ENCODE data around the gene SVIL. TPM values are rescaled to one million over a fixed set of nuclear protein-coding genes. Genes with fewer than 3 reads are reported as not detected.

Gene SVIL
- polyA plus RNA-seq, 1 experiment, result 47.9 TPM

DNA sequence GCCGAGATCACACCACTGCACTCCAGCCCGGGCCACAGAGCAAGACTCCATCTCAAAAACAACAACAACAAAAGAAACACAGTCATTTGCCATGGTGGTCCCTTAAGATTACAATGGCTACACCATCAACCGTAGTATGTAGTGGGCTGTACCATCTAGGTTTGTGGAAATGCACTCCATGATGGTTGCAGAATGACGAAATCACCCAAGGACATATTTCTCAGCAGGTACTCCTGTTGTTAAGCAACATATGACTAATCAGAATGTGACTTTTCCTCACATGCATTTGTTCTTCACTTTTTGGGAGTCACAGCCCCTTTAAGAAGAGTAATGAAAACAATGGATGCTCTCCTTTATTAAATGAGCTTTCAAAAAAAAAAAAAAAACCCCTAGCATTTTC is 11.0 kb downstream of the SVIL start:
- CTCF ChIA-PET, result interaction anchor here (1.2 to 1.4 kb wide), 3 partner anchors 13 to 33 kb away, joined by 3 to 5 read pairs (median 3); no protein-coding TSS in a partner anchor
- DNase-seq (ENCODE audit: low read depth, low spot score), result no peak
- Histone ChIP-seq H3K4me3 (ENCODE audit: low read depth, low read length) (no peak overlapping the region), H3K9me3 (ENCODE audit: control insufficient read depth, insufficient read depth, low read length) (no peaks in the 10 kb centered on the region), H3K27me3 (ENCODE audit: control insufficient read depth, insufficient read depth, low read length) (no peaks in the 10 kb centered on the region), H3K27ac (ENCODE audit: low read depth, low read length) (no peak overlapping the region)
- TF ChIP-seq, protein P1, sequence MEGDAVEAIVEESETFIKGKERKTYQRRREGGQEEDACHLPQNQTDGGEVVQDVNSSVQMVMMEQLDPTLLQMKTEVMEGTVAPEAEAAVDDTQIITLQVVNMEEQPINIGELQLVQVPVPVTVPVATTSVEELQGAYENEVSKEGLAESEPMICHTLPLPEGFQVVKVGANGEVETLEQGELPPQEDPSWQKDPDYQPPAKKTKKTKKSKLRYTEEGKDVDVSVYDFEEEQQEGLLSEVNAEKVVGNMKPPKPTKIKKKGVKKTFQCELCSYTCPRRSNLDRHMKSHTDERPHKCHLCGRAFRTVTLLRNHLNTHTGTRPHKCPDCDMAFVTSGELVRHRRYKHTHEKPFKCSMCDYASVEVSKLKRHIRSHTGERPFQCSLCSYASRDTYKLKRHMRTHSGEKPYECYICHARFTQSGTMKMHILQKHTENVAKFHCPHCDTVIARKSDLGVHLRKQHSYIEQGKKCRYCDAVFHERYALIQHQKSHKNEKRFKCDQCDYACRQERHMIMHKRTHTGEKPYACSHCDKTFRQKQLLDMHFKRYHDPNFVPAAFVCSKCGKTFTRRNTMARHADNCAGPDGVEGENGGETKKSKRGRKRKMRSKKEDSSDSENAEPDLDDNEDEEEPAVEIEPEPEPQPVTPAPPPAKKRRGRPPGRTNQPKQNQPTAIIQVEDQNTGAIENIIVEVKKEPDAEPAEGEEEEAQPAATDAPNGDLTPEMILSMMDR (IDR thresholded peaks at IDR 0.05; ENCODE audit: low read depth, low read length), result no peak
- POLR2A ChIA-PET, result no interaction called here

DNA sequence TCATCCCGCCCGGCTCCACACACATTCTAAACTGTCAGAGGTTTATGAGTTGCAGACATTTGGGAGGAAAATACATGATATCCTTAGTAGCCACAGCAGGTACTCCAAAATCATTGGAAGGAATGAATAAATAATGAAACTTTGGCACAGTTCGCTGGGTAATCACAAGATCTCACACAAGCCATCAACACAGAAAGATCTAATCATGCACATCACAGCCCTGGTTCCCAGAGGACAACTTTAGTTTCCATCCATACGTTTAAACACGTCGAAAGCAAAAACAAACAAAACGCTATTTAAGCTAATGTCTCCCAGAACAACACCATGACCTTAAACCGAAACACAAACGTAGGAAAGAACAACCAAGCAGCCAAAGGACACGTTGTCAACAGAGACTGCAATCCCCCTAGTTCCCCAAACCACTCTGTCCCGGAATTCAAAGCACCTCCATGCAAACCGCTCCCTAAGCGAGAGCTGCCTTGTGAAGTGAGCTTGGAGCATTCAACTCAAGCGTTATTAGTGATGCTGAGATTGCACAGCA is 12.3 kb downstream of the SVIL start:
- no peaks in the 10 kb centered on the region for H3K27me3 ChIP-seq (ENCODE audit: control insufficient read depth, insufficient read depth, low read length)
- ChIA-PET POLR2A (no interaction called here), CTCF (interaction anchor here (1.4 kb wide), 1 partner anchor 32 kb away, joined by 3 read pairs; no protein-coding TSS in a partner anchor)
- H3K27ac ChIP-seq (ENCODE audit: low read depth, low read length), result no peak overlapping the region
- no peaks in the 10 kb centered on the region for H3K9me3 ChIP-seq (ENCODE audit: control insufficient read depth, insufficient read depth, low read length)
- no peak overlapping the region for H3K4me3 ChIP-seq (ENCODE audit: low read depth, low read length)
- TF ChIP-seq, protein P1 (IDR thresholded peaks at IDR 0.05; ENCODE audit: low read depth, low read length), result no peak
- DNase-seq (ENCODE audit: low read depth, low spot score), result no peak

DNA sequence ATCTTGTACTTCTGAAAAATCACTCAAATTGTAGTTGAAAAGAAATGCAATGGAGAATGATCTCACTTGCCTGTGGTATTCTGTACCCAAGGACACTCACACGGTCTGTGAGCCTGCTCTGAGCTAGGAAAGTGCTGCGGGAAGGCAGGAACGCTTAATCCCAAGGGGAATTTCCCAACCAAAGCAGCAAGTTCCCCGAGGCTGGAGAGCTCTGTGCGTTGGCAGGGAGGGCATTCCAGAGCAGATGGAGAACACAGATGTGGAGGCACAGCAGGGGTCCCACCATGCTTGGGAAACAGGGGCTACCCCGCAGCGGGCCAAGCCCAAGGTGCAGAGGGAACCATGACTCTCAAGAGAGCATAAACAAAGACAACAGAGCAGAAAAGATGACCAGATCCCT is 13.6 kb downstream of the SVIL start:
- Histone ChIP-seq H3K4me3 (ENCODE audit: low read depth, low read length) (no peak overlapping the region), H3K9me3 (ENCODE audit: control insufficient read depth, insufficient read depth, low read length) (no peaks in the 10 kb centered on the region), H3K27me3 (ENCODE audit: control insufficient read depth, insufficient read depth, low read length) (no peaks in the 10 kb centered on the region), H3K27ac (ENCODE audit: low read depth, low read length) (no peak overlapping the region)
- ChIA-PET CTCF (interaction anchor here (1.4 kb wide), 1 partner anchor 31 kb away, joined by 4 read pairs; no protein-coding TSS in a partner anchor), POLR2A (no interaction called here)
- DNase-seq (ENCODE audit: low read depth, low spot score), result no peak
- TF ChIP-seq, protein P1 (IDR thresholded peaks at IDR 0.05; ENCODE audit: low read depth, low read length), result no peak

DNA sequence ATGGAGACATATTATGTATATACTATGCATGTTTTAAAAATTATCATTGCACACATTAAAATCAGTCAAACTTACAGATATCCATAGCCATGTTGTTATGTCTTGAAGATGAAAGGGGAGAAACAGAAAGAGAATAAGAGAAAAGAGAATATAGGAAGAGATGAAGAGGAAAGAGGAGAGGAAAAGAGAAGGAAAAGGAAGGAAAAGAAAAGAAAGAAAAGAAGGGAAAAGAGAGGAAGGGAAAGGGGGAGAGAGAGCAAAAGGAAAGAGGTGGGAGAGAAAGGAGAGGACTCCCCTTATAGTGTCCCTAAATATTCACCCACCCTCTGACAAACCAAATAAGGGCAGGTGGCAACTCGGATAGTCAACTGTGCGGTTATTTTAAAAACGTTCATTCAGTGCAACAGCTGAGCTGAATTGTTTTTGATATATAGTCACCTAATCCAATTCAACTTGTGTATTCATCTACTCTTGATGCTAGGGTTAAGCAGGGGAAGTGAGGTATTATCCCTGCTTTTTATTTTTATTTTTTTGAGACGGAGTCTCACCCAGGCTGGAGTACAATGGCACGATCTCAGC is 14.6 kb downstream of the SVIL start:
- TF ChIP-seq, protein P1 (IDR thresholded peaks at IDR 0.05; ENCODE audit: low read depth, low read length), result no peak
- no peak overlapping the region for H3K27ac ChIP-seq (ENCODE audit: low read depth, low read length)
- no peaks in the 10 kb centered on the region for H3K27me3 ChIP-seq (ENCODE audit: control insufficient read depth, insufficient read depth, low read length)
- CTCF ChIA-PET, result interaction anchor here (1.4 kb wide), 1 partner anchor 30 kb away, joined by 4 read pairs; no protein-coding TSS in a partner anchor
- POLR2A ChIA-PET, result no interaction called here
- DNase-seq (ENCODE audit: low read depth, low spot score), result no peak
- no peaks in the 10 kb centered on the region for H3K9me3 ChIP-seq (ENCODE audit: control insufficient read depth, insufficient read depth, low read length)
- no peak overlapping the region for H3K4me3 ChIP-seq (ENCODE audit: low read depth, low read length)

DNA sequence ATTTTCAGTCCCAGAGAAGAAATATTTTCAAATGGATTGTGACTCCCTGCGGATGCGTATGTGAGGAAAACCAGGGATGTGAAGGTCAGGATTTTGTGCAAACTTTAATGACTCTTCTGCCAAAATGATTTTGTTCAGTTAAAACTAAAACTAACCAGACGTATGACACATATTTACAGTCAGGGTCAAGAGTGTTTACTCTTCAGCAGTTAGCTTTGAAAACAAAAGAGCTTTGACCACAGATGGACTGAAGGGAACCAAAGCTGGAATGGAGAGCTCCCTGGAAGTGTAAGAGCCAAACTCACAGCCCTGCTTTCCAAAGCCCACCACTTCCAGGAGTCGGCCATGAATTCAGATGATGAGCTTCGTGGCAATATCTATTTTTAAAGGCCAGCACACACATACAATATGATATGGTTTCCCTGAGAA is 15.5 kb downstream of the SVIL start:
- H3K27ac ChIP-seq (ENCODE audit: low read depth, low read length), result peak overlapping the region; percentile 47
- DNase-seq (ENCODE audit: low read depth, low spot score), result peak; percentile 49
- no peaks in the 10 kb centered on the region for H3K27me3 ChIP-seq (ENCODE audit: control insufficient read depth, insufficient read depth, low read length)
- POLR2A ChIA-PET, result interaction anchor here (1.0 to 1.4 kb wide), 2 partner anchors 9 to 40 kb away, joined by 3 to 8 read pairs; no protein-coding TSS in a partner anchor
- no peaks in the 10 kb centered on the region for H3K9me3 ChIP-seq (ENCODE audit: control insufficient read depth, insufficient read depth, low read length)
- TF ChIP-seq, protein P1 (IDR thresholded peaks at IDR 0.05; ENCODE audit: low read depth, low read length), result no peak
- no peak overlapping the region for H3K4me3 ChIP-seq (ENCODE audit: low read depth, low read length)
- CTCF ChIA-PET, result interaction anchor here (0.6 to 1.9 kb wide), 4 partner anchors 20 to 106 kb away, joined by 3 to 5 read pairs (median 4); no protein-coding TSS in a partner anchor

Data from AG04450 (cell line).